HG02970 (cell line): ENCODE measurements around the gene CCDC34.
"Not testable (repeated sequence)": the region's sequence is repeated elsewhere in the genome, so short reads cannot be mapped to it uniquely, and the experiment has no call there.

Experiments used
- ATAC-seq: cut with Tn5 transposase; IDR thresholded peaks from one replicate; pipeline ENCODE4 v1.9.1; 2021; ENCODE audit warnings: mild to moderate bottlenecking, moderate library complexity, moderate number of reproducible peaks; ENCODE audit not compliant: unreplicated experiment, low FRiP score

CCDC34 gene

DNA sequence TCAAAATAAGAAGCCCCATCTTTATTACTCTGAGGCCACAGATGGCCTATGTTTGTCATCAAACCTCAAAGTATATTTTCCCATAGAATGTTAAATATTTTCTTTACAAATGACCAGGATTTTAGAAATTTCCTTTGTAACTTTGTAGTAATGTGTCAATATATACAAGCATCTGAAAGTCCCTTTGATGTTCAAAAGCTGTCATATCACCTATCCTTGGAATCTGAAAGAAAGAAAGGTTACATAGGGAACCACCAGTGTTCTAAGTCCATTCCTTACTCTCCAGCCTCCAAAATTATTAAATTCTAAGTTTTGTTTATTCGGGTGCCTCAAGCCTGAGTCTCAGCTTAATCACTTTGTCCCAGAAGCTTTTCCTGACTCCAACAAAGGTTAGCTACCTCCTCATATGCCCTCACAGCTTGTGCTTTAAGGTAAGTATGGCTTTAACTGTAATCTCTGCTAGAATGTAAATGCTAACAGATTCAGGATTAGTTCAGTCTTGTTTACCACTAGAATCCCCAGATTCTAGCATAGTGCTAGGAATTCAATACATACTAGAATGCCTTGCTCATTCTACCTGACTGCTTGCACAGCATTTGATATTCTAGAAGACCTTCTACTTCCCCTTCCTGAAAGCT is 32.3 kb downstream of the CCDC34 start:
- ATAC-seq, result no peak

DNA sequence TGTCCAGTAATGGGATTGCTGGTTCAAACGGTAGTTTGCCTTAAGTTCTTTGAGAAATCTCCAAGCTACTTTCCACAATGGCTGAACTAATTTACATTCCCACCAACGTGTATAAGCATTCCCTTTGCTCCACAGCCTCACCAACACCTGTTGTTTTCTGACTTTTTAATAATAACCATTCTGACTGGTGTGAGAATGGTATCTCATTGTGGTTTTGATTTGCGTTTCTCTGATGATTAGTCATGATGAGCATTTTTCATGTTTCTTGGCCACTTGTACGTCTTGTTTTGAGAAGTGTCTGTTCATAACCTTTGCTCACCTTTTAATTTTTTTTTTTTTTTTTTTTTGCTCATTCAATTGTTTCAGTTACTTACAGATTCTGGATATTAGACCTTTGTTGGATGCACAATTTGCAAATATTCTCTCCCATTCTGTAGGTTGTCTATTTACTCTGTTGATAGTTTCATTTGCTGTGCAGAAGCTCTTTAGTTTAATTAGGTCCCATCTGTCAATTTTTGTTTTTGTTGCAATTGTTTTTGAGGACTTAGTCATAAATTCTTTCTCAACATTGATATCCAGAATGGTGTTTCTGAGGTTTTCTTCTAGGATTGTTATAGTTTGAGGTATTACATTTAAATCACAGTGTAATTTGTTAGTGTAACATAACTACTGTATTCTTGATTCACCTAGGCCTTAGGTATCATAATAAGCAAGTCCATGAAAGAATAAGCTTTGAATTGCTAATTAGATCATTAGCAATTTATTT is 33.0 kb downstream of the CCDC34 start:
- ATAC-seq, result no peak

DNA sequence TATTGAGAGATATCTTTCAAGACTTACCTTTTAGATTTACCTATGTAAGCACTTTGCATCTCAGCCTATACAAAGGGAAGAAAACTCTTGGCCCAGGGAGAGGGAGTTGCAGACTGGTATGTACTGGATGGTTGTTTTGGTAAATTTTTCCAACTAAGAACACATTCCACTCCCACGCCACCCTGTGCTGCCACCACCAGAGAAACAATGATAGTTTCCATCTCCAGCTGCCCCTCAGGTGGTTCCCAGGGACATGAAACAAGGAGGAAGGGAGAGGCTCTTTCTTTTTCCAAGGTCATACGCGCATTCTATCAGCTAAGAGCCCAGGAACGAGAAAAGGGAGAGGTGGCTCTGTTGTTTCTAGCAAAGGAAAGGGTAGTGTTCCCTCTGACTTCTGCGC is 34.4 kb downstream of the CCDC34 start:
- no peak for ATAC-seq

DNA sequence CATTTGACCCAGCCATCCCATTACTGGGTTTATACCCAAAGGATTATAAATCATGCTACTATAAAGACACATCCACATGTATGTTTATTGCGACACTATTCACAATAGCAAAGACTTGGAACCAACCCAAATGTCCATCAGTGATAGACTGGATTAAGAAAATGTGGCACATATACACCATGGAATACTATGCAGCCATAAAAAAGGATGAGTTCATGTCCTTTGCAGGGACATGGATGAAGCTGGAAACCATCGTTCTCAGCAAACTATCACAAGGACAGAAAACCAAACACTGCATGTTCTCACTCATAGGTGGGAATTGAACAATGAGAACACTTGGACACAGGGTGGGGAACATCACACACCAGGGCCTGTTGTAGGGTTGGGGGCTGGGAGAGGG is 36.0 kb downstream of the CCDC34 start:
- ATAC-seq, result not testable (repeated sequence)

DNA sequence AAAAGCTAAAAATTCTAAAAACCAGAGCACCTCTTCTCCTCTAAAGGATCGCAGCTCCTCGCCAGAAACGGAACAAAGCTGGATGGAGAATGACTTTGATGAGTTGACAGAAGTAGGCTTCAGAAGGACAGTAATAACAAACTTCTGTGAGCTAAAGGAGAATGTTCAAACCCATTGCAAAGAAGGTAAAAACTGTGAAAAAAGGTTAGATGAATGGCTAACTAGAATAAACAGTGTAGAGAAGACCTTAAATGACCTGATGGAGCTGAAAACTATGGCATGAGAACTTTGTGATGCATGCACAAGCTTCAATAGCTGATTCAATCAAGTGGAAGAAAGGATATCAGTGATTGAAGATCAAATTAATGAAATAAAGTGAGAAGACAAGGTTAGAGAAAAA is 40.8 kb downstream of the CCDC34 start:
- not testable (repeated sequence) for ATAC-seq

DNA sequence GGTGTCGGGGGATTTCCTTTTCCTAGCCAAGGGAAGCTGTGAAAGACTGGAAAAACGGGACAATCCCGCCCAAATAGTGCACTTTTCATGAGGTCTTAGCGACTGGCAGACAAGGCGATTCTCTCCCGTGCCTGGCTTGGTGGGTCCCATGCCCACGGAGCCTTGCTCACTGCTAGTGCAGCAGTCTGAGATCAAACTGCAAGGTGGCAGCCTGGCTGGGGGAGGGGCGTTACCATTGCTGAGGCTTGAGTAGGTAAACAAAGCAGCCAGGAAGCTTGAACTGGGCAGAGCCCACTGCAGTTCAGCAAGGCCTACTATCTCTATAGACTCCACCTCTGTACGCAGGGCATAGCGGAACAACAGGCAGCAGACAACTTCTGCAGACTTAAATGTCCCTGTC is 41.7 kb downstream of the CCDC34 start:
- not testable (repeated sequence) for ATAC-seq

DNA sequence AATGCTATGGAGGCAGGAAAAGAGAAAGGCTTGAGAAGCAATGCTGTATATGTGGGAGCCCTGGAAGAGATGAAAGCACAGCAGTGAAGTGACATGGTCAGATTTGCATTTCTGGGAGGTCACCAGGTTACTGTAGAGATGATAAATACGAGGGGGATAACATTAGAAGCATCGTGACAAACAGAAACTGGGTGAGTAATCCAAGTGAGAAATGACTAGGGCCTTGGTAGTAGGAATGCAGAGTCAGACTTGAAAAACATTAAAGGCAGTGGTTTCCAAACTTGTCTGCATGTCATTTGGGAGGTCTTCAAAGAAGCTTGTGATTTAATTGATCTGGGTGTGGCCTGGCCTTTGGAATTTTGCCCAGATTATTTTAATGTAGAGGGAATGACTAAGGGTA is 43.9 kb downstream of the CCDC34 start:
- peak; percentile 92 for ATAC-seq

DNA sequence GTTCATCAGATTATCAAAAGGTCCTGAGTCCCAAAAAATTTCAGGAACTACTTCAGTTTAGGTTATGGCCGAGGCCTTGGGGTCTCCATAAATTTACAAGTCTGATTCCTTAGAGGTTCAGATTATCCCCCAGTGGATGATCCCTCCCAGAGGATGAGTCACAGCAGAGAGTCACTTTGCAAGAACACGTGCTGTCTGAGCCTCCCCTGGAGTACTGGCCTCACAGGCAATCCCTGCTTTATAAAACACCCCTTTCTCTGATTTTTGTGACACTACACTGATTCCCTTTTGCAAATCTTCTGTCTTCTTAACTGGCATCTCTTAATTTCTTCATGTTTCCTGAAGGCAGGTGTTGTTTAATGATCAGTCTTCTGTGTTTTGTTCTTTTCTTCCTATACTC is 45.3 kb downstream of the CCDC34 start:
- ATAC-seq, result no peak

DNA sequence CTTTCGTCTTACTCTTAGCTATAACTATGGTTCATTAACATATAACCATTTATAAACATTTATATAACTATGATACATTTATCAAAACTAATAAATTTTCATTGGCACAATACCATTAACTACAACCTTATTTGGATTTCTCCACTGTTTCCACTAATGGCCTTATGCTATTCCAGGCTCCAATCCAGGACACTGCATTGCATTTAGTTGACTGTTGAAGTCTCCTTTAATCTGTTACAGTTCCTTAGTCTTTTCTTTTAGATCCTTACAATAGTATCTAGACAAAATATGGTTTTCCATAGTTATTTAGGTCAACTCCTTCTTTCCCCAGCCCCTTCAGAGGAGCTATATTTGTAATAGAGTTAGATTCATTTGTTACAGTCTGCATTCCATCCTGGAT is 47.2 kb downstream of the CCDC34 start:
- no peak for ATAC-seq

DNA sequence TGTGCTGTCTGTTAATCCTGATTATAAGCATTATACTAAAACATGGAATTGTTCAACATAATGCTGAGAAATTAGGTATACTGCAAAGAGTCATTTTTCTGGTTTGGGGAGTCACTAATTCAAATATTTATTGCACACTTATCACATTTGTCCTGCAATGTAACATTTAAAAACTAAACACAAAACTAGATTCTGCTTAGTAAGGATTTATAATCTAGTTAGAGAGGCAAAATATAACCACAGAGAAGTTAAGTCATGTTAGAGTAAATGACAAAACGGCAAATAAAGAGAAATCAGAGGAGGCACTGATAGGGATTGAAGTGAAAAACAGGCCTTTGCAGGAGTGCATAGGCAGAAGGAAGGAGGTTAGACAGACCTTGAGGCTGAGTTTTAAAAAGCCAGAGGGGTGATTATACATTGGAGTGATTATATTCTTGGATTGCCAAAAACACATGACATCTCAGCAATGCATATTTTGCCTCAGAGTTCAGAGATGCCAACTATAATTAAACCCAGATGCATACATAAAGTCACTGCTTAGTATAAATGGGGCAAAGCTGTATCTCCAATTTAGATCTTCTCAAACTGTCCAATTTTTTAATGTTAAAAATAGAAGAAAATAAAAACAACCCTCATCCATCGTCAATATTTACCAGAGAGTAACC is 49.7 kb downstream of the CCDC34 start:
- ATAC-seq, result no peak

DNA sequence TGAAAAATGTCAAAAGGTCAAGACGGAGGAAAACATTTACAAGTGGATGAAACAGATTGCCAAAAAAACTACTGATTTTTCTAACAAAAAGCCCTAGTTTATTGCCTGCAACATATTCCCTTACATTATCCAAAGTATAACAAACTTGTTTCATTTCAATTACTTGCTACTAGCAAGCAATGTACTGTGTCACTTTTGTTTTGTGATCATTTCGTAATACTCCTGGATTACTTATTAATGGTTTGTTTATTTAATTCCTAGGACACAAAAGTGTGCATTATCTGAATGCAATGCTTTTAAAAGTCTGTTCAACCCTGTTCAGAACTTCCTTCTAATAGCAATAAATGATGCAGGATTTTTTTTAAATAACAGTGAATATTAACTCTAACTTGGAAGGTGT is 50.9 kb downstream of the CCDC34 start:
- ATAC-seq, result no peak

DNA sequence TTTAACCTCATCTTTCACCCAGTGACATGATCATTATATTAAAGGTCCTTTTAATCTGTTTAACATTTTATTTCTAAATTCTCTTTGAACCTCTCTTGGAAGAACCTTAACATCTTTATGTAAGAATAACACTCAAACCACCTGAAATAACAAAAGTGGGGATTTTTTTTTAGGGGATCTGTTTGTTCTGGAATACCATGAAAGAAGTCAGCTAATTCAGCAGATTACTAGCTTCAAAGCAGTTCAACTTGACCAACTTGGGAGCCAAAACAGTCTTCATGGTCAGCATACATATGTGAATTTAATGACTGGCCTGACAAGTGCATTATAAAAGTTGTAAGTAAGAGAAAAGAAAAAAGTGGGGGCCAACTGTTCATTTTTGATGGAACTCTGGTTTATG is 52.3 kb downstream of the CCDC34 start:
- no peak for ATAC-seq

DNA sequence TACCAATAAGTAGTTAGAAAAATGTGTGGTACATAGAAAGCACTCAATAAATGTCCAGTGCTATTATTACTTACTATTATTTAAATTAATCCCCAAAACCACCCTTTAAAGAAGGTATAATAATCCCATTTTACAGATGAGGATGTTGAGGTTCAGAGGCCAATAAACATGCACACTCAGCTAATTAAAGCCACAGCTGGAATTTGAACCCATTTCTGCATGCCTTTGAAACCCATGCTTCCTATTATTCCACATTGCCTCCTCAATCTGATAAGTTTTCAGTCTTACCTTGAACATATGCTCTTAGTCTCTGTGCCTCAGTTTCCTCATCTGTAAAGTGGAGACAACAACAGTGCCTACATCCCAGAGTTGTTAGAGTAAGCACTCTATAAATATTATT is 52.8 kb downstream of the CCDC34 start:
- ATAC-seq, result no peak

DNA sequence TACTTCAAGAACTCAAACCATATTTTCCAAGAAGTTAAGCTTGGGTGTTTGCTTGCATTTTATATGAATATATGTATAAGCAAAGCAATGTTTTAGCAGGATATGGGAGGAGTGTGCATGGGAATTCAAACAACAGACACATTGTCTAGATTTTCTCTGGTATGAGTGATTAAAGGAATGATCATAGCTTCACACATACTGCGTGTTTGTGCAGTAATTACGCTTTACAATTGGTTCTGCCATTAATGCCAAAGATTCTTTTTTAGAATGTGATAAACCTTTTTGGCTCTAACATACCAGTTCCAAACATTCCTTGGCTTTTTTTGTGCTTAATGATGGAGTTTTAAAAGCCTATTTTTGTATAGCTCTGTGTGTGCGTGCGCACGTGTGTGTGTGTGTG is 54.0 kb downstream of the CCDC34 start:
- ATAC-seq, result no peak

DNA sequence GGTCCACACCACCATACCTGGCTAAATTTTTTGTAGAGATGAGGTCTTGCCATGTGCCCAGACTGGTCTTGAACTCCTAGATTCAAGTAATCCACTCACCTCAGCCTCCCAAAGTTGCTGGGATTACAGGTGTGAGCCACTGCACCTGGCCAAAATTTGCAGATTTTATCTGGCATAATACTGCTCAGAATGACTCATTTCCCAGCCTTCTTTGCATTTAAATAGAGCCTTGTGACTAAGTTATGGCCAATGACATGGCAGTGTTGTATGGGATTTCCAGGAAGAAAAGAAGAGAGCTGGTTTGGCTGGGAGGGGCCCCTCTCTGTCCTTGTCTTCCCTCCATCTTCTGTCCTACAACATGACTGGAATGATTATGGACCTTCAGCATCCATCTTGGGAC is 55.8 kb downstream of the CCDC34 start:
- ATAC-seq, result no peak

DNA sequence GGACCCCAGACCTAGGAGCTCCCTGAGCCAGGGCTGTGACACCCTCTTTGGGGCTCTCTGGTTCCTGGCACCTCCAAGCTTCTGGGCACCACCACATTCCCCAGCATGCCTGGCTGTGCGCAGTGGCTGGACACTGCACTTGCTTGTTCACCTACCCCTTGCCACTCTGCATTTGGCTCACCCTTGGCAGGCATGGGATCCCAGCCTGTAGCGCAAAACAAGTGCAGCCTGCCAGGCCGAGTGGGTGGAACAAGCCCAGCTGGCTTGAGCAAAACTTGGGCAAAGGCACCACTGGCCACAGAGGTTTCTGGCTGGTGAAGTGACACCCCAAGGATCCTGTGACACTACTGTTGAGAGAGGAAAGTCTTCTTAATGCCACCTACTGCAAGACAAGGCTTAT is 57.3 kb downstream of the CCDC34 start:
- ATAC-seq, result no peak

DNA sequence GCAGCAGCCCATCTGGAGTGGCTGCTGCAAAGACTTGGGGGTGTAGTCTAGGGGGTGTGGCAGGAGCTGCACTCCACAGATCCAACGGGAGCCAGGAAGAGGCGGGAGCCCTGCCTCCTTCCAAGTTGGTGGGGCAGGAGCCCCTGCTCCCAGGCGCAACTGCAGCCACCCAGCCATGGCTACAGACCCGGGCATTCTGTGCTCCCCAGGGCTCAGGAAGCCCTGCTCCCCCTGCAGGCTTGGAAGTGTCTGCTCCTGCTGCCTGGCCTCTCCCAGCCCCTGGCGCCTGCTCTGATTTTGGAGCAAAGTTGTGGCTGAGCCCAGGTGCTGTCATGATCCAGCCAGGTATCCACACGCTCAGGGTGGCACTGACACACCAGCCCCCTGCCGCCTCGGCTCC is 58.5 kb downstream of the CCDC34 start:
- no peak for ATAC-seq

DNA sequence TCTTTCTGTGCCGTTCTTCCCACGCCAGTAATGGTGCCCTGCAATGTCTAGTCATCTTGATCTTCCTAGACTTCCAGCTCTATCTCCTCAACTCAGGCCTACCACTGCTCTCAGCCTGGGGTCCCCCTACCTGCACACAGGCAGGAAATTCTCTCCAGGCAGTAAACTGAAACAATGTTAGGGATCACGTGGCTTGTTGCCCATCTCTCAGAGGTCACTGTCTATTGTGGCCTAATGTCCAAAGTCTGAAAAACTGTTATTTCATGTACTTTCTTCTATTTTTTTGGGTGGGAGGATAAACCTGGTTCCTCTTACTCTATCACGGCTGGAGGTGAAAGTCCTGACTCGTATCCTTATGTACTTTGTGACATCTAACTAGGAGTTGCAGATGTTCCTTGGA is 59.1 kb downstream of the CCDC34 start:
- no peak for ATAC-seq

DNA sequence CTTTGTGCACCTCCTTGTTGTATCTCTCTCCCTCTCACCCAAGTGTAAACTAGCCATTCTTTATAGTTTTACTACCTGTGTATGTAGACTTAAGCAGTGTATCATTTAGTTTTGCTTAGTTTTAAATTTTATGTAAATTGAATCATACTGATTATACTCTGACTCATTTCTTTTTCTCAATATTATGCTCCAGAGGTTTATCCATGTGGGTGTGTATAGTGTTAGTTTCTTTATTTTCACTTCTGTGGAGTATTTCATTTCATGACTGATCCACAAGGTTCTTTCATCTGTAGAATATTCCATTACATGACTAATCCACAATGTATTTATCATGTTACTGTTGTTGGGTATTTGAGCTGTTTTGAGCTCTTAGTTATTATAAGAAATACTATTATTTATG is 62.0 kb downstream of the CCDC34 start:
- no peak for ATAC-seq

DNA sequence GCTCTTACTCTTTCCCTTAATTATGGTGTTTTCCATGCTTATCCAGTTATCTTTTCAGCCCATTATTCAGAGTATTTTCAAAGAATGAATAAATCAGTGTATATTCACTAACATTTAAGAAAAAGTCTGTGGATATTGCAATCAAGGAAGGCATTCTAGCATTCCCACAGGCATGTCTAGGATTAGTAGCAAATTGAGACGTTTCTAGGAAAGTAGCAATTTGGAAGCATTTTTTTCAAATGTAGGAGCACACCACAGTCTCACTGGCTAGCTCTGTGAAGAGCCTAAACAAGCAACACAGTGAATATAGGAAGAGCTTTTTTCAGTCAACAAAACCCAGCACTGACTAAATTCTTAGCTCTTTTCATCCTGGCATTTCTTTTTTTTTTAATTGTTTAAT is 65.4 kb downstream of the CCDC34 start:
- no peak for ATAC-seq

DNA sequence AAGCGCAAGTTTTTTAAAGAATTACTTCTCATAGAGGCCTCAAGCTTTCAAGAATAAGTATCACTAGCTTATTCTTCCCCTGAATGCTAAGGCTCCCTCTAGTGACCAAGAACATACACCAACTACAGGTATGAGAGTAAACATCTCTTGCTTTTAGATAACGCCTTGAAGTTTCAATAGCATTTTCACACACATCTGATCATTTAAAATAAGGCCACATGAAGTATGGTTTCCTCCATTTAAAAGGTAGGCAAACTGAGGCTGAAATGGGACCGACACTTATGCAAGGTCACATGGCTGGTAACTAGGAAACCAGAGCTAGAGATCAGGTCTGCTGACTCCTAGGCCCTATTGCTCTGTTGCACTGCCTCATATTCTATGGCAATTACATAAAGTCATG is 66.5 kb downstream of the CCDC34 start:
- ATAC-seq, result no peak

DNA sequence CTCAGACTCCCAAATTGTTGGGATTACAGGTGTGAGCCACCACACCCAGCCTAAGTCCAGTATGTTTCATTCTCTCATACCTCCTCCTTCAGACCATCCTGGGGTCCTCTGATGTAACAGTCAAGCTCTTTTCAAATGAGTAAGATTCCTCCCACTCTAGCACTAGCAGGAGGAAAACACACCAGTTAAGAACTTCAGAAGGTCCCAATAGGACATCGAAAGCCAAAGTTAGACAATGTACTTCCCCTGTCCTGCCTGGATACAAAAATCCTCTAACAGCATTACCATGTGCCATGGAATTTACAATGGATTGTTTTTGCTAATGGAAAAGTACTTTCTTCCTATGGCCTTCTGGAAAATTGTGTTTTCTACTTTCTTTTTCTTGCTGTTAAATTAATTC is 67.1 kb downstream of the CCDC34 start:
- no peak for ATAC-seq
